HepG2 (cell line): ENCODE results near the gene MICB. TPM values are rescaled to one million over a fixed set of nuclear protein-coding genes. Genes with fewer than 3 reads are reported as not detected.

Experiments
- ELF1 ChIP-seq: sonication (generic); formaldehyde crosslinking; IDR thresholded peaks from 2 replicates; pipeline ENCODE4 v1.4.0; 2020; ENCODE audit warnings: missing genetic modification reagents
- GATA4 ChIP-seq: sonication (generic); IDR thresholded peaks from 2 replicates; pipeline ENCODE4 v1.6.1; 2016; ENCODE audit warnings: antibody characterized with exemption, low read depth, borderline replicate concordance
- GLI4 ChIP-seq: sonication (generic); formaldehyde crosslinking; IDR thresholded peaks from 2 replicates; pipeline ENCODE4 v1.5.1; 2020; ENCODE audit warnings: missing genetic modification reagents, mild to moderate bottlenecking, moderate library complexity, borderline replicate concordance
- LCORL ChIP-seq, 2 experiments: fragments of 450-650 bp in 1 of 2; sonication (generic) in 1 of 2; formaldehyde crosslinking in 1 of 2; IDR thresholded peaks; 2 replicates each; pipeline versions ENCODE4 v1.5.0 to v1.6.1; 2017 to 2020; ENCODE audit warnings: antibody characterized with exemption in 1 of 2, missing genetic modification reagents in 1 of 2
- NONO ChIP-seq, 2 experiments: fragments of 450-650 bp in 1 of 2; sonication (generic) in 1 of 2; formaldehyde crosslinking in 1 of 2; IDR thresholded peaks in 1 of 2; conservative IDR thresholded peaks in 1 of 2; 2 replicates each; pipeline versions ENCODE4 v1.6.1 to v1.8.0; 2017 to 2022; ENCODE audit warnings: mild to moderate bottlenecking in 1 of 2, missing genetic modification reagents in 1 of 2, moderate library complexity in 1 of 2
- PHF20 ChIP-seq: sonication (generic); formaldehyde crosslinking; IDR thresholded peaks from 2 replicates; pipeline ENCODE4 v1.5.0; 2020; ENCODE audit warnings: mild to moderate bottlenecking, missing genetic modification reagents
- PITX1 ChIP-seq: sonication (generic); formaldehyde crosslinking; IDR thresholded peaks from 2 replicates; pipeline ENCODE4 v1.5.1; 2020; ENCODE audit warnings: mild to moderate bottlenecking, missing genetic modification reagents
- POGZ ChIP-seq: sonication (generic); formaldehyde crosslinking; IDR thresholded peaks from 2 replicates; pipeline ENCODE4 v1.4.0; 2020; ENCODE audit warnings: mild to moderate bottlenecking, missing genetic modification reagents
- POLR2AphosphoS5 ChIP-seq: IDR thresholded peaks from 2 replicates; pipeline ENCODE4 v1.6.1; 2012; ENCODE audit warnings: low read depth, low read length
- PRMT3 ChIP-seq: sonication (generic); formaldehyde crosslinking; IDR thresholded peaks from 2 replicates; pipeline ENCODE4 v1.8.1; 2022; ENCODE audit warnings: low read depth, mild to moderate bottlenecking, moderate library complexity, missing genetic modification reagents, borderline replicate concordance
- THAP11 ChIP-seq: IDR thresholded peaks from 2 replicates; pipeline ENCODE4 v1.6.1; 2016; ENCODE audit warnings: missing biosample characterization, missing genetic modification reagents
- TOPORS ChIP-seq: sonication (generic); formaldehyde crosslinking; IDR thresholded peaks from 2 replicates; pipeline ENCODE4 v1.8.0; 2023; ENCODE audit warnings: mild to moderate bottlenecking, missing genetic modification reagents
- XRCC5 ChIP-seq: fragments of 200-400 bp; formaldehyde crosslinking; optimal IDR thresholded peaks from 2 replicates; pipeline ENCODE3; 2017; ENCODE audit warnings: mild to moderate bottlenecking, low read length
- ZBTB3 ChIP-seq: sonication (generic); formaldehyde crosslinking; IDR thresholded peaks from 2 replicates; pipeline ENCODE4 v1.4.0; 2020; ENCODE audit warnings: low read depth, mild to moderate bottlenecking, moderate library complexity, missing genetic modification reagents, borderline replicate concordance
- ZNF276 ChIP-seq: sonication (generic); formaldehyde crosslinking; IDR thresholded peaks from 2 replicates; pipeline ENCODE4 v1.4.0; 2020; ENCODE audit warnings: mild to moderate bottlenecking, low read depth, missing genetic modification reagents
- ZNF574 ChIP-seq: sonication (generic); formaldehyde crosslinking; IDR thresholded peaks from 2 replicates; pipeline ENCODE4 v1.4.0; 2020; ENCODE audit warnings: missing genetic modification reagents
- ZNF7 ChIP-seq: IDR thresholded peaks from 2 replicates; pipeline ENCODE4 v1.6.1; 2016; ENCODE audit warnings: missing biosample characterization, missing genetic modification reagents
- polyA plus RNA-seq, 8 experiments: library from polyadenylated mRNA; depleted of rRNA in 3 of 8; stranded (reverse) in 7 of 8; unstranded in 1 of 8; fragments of >200 nt; fragmentation: Illumina TruSeq in 4 of 8; extraction: Trizol in 4 of 8; gene quantifications; 2 replicates each; pipeline versions ENCODE4 v1.2.1 to v1.2.3, GENCODE V29; 2011 to 2016; ENCODE audit warnings: low read depth in 4 of 8, missing spikeins in 1 of 8, mixed read lengths in 1 of 8; ENCODE audit not compliant: insufficient read depth in 1 of 8
- total RNA-seq, 5 experiments: library from RNA; depleted of rRNA; stranded (reverse); fragments of >200 nt; fragmentation: Illumina TruSeq; extraction: Trizol; gene quantifications; 2 replicates each; pipeline ENCODE4 v1.2.3, GENCODE V29; 2016; ENCODE audit warnings: low read depth in 1 of 5
- TF ChIP-seq, protein P1 (sequence below): sonication (generic); formaldehyde crosslinking; IDR thresholded peaks from 2 replicates; pipeline ENCODE4 v1.8.1; 2022; ENCODE audit warnings: mild to moderate bottlenecking, missing genetic modification reagents
- TF ChIP-seq, protein P2 (sequence below): IDR thresholded peaks from 2 replicates; pipeline ENCODE4 v1.6.1; 2018; ENCODE audit warnings: missing genetic modification reagents
- TF ChIP-seq, protein P3 (sequence below): sonication (generic); formaldehyde crosslinking; IDR thresholded peaks from 2 replicates; pipeline ENCODE4 v1.8.0; 2022; ENCODE audit warnings: low read depth, missing genetic modification reagents

The MICB gene
- total and polyA plus RNA-seq, 2 of the 13 experiments (the other 11 are each of a cell fraction or from before 2014, with no cell fraction given): 12.5 to 12.8 TPM

GRCh38 chr6:31546958-31547726, 49.2 kb downstream of the MICB start, which contains the start of gene NFKBIL1 (continued):
- TF ChIP-seq XRCC5 (peak; percentile 86), PITX1 (CRISPR knock-in tag) (no peak), POLR2AphosphoS5 (peak; percentile 89), PHF20 (CRISPR knock-in tag) (peak; percentile 91), GLI4 (CRISPR knock-in tag) (no peak), POGZ (CRISPR knock-in tag) (peak; percentile 65; the same call in 1 of the 2 replicates), THAP11 (CRISPR knock-in tag) (peak; percentile 96), ZBTB3 (peak; percentile 88), ZNF7 (CRISPR knock-in tag) (0 out of 2 replicates have a peak, but pooled peaks have one; percentile 2), ZNF276 (CRISPR knock-in tag) (peak; percentile 57; the same call in 1 of the 2 replicates), ELF1 (peak; percentile 92), PRMT3 (CRISPR knock-in tag) (no peak), ZNF574 (CRISPR knock-in tag) (peak; percentile 95), TOPORS (CRISPR knock-in tag) (0 out of 2 replicates have a peak, but pooled peaks have one; percentile 22), LCORL (IDR thresholded peaks at IDR 0.05) (peak; percentile 56; the same call in 1 of the 2 replicates), LCORL (CRISPR knock-in tag; IDR thresholded peaks at IDR 0.05) (no peak), GATA4 (peak; percentile 67; the same call in 1 of the 2 replicates), NONO (IDR thresholded peaks at IDR 0.05) (no peak), NONO (CRISPR knock-in tag; conservative IDR thresholded peaks at IDR 0.05) (peak; percentile 83)
- TF ChIP-seq, protein P1, sequence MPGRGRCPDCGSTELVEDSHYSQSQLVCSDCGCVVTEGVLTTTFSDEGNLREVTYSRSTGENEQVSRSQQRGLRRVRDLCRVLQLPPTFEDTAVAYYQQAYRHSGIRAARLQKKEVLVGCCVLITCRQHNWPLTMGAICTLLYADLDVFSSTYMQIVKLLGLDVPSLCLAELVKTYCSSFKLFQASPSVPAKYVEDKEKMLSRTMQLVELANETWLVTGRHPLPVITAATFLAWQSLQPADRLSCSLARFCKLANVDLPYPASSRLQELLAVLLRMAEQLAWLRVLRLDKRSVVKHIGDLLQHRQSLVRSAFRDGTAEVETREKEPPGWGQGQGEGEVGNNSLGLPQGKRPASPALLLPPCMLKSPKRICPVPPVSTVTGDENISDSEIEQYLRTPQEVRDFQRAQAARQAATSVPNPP: 0 out of 2 replicates have a peak, but pooled peaks have one; percentile 38
- TF ChIP-seq, protein P2, sequence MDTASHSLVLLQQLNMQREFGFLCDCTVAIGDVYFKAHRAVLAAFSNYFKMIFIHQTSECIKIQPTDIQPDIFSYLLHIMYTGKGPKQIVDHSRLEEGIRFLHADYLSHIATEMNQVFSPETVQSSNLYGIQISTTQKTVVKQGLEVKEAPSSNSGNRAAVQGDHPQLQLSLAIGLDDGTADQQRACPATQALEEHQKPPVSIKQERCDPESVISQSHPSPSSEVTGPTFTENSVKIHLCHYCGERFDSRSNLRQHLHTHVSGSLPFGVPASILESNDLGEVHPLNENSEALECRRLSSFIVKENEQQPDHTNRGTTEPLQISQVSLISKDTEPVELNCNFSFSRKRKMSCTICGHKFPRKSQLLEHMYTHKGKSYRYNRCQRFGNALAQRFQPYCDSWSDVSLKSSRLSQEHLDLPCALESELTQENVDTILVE: peak; percentile 77
- TF ChIP-seq, protein P3, sequence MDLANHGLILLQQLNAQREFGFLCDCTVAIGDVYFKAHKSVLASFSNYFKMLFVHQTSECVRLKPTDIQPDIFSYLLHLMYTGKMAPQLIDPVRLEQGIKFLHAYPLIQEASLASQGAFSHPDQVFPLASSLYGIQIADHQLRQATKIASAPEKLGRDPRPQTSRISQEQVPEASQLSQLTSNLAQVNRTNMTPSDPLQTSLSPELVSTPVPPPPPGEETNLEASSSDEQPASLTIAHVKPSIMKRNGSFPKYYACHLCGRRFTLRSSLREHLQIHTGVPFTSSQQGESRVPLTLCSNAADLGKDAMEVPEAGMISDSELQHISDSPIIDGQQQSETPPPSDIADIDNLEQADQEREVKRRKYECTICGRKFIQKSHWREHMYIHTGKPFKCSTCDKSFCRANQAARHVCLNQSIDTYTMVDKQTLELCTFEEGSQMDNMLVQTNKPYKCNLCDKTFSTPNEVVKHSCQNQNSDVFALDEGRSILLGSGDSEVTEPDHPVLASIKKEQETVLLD (CRISPR knock-in tag): 0 out of 2 replicates have a peak, but pooled peaks have one; percentile 36
